ENCODE data around the gene RNF207.
"Not testable (repeated sequence)": the region's sequence is repeated elsewhere in the genome, so short reads cannot be mapped to it uniquely, and the experiment has no call there.

Gene RNF207

DNA sequence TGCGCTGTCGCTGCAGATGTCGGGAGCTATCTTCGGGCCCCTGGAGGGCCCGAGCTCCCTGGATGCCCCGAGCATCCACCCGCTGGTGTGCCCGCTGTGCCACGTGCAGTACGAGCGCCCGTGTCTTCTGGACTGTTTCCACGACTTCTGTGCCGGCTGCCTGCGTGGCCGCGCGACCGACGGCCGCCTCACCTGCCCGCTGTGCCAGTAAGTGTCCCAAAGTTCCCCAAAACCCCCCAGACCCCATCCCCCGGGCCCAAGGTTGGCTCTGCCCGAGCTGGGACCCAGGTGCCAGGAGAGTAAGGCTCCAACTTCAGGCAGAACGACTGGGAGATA, 569 bp downstream of the RNF207 start:
- DNase-seq: no peak

GRCh38 chr1:6207075-6207885, 1.4 kb downstream of the RNF207 start:
- no peak for DNase-seq

DNA sequence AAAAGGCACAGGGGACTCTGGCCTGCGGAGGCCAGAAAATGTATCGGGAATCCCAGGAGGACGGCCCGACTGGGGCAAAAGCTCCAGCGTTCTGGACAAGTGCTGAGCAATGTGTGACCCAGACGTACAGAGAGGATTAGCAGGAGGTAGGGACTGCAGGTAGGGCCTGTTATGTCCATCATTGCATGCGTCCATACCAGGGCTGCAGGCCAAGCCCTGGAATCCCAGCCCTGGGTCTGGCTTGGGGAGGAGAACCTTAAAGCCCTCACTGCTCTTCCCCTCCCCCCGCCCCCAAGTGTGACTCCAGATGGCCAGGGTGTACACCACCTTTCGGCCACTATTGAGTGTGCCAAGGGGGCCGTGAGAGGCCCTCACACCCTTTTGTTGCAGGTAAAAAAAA, 2.0 kb downstream of the RNF207 start:
- no peak for DNase-seq

GRCh38 chr1:6208723-6209660, 3.1 kb downstream of the RNF207 start:
- DNase-seq: no peak

DNA sequence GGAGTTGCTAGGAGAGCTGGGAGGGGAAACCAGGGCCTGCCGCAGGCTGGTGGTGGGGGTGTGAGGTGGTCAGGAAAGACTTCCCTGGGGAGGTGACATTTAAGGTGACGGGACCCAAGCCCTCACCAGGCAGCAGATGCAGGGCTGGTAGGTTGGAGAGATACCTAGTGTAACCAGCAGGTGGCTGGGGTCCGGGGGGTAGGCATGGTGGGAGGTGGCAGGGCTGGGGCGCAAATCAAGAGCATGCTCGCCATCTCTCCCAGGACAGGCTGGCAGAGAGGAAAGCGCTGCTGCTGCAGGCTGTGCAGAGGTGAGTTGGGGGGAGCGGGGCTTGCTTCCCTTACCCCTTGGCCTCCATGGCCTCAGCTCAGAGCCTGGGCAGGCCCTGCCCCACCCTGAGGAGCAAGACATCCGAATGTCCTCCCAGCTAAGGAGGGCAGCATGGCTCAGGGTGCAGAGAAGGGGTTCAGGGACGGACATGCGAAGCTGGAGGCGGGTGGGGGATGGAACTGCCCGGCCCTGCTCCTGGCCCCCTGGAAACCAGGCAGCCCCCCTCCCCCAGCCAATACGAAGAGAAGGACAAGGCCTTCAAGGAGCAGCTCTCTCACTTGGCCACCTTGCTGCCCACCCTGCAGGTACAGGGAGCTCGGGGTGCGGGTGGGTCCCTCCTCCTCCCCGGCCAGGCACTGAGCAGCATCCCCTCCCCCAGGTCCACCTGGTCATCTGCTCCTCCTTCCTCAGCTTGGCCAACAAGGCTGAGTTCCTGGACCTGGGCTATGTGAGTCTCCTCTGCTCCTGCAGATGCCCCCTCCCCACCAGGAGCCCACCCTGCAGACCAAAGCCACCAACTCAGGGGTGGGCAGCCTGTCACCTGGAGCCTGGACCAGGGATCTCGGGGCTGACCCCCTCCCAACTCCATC, 4.0 kb downstream of the RNF207 start:
- DNase-seq: no peak

- no peak for DNase-seq
Measured at GRCh38 chr1:6210591-6211355, 4.9 kb downstream of the RNF207 start.

DNA sequence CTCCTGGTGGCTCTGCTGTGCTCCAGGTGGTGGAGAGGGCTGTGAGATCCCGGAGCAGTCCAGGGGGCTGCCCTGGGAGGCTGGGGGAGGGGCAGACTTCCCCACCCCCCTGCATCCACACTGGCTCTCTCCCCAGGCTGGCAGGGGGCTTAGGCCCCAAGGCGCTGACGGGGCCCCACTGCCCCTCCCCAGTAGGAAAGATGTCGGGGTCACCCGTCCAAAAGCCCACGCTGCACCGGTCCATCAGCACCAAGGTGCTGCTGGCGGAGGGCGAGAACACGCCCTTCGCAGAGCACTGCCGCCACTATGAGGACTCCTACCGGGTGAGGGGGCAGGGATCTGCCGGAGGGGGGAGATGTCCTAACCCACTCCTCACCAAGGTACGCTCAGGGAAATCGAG, 5.8 kb downstream of the RNF207 start:
- no peak for DNase-seq

DNA sequence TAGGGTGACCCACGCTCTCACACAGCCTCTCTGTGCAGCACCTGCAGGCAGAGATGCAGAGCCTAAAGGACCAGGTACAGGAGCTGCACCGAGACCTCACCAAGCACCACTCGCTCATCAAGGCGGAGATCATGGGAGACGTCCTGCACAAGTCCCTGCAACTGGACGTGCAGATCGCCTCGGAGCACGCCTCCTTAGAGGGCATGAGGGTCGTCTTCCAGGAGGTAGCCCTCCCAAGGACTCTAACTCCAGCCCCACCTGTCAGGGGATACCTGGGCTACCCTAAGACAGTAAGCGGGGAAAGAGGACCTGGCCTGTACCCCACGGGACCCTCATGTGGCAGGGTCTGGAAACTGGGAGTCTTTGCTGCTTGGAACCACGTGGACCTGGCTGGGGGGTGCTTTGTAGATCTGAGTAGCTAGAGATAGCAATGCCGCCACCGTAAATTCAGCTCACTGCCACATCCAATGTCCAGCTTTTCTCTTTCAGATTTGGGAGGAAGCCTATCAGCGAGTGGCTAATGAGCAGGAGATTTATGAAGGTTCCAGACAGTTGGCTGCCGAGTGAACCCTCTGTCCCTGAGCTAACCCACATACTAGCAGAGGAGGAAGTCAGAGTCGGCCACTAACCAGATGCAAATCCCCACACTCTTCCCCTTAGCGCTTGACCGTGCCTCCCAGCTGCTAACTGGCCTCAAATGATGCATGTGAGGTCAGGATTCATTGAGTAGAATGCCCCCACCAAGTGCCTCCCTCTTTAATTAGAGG, 6.5 kb downstream of the RNF207 start:
- DNase-seq: no peak

GRCh38 chr1:6218375-6219164, 12.7 kb downstream of the RNF207 start:
- DNase-seq: no peak

DNA sequence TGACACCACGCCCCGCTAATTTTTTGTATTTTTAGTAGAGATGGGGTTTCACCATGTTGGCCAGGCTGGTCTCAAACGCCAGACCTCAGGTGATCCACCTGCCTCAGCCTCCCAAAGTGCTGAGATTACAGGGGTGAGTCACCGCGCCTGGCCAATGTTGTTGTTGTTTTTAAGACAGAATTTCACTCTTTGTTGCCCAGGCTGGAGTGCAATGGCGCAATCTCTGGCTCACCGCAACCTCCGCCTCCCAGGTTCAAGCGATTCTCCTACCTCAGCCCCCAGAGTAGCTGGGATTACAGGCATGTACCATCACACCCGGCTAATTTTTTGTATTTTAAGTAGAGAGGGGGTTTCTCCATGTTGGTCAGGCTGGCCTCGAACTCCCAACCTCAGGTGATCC, 13.7 kb downstream of the RNF207 start:
- DNase-seq: not testable (repeated sequence)

- no peak for DNase-seq
Measured at GRCh38 chr1:6220236-6220635, 14.3 kb downstream of the RNF207 start.

- DNase-seq: no peak
Measured at GRCh38 chr1:6221210-6221784, 15.4 kb downstream of the RNF207 start.

DNA sequence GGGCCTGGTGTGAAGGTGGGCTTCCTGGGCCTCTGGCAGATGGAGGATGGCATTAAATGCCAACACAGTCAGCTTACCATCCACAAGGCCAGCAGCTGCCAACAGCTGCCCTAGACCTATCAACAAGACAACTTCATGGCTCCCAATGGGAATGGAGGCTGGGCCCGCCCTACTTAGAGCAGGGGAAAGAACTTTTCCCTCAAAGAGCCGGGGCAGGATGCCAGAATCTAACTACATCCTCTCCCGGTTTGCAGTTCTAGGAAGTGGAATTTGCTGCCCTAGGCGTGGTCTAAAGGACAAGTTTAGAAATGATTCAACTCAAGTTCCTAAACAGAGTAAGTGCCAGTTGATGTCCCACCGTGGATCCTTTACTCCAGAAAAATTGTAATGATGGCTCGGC, 16.7 kb downstream of the RNF207 start:
- no peak for DNase-seq

- no peak for DNase-seq
Measured at GRCh38 chr1:6223617-6224016, 17.7 kb downstream of the RNF207 start.

DNA sequence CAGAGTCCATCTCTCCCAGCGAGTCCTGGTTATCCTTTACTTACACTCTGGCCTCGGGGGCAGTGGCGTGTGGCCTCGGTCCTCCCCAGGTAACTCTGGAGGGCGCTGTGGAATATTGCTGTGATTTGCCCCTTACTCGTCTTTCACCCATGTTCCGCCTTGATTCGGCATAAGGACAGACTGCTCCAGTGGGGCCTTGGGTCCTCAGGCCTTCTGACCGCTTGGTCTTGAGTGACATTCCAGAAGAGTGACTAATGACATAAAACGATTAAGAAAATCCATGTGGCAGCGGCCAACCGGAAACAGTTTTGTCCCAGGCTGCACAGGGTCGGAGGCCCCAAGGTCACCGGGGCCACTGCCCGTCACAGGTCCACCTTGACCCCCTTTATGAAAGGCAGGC, 18.8 kb downstream of the RNF207 start:
- DNase-seq: no peak

DNA sequence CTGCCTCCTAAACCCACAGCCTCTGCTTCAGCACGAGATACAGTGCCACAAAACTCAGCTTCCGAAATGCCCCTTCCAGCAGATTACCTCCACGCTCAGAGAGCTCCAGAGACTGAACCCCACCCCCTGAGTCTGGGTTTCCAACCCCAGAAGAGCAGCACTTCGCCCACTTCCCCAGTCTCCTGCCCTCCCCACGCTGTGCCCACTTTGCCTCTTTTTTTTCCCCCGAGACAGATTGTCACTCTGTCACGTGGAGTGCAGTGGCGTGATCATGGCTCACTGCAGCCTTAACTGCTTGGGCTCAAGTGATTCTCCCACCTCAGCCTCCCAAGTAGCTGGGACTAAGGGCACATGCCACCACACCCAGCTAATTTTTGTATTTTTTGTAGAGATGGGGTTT, 19.7 kb downstream of the RNF207 start:
- DNase-seq: no peak

DNA sequence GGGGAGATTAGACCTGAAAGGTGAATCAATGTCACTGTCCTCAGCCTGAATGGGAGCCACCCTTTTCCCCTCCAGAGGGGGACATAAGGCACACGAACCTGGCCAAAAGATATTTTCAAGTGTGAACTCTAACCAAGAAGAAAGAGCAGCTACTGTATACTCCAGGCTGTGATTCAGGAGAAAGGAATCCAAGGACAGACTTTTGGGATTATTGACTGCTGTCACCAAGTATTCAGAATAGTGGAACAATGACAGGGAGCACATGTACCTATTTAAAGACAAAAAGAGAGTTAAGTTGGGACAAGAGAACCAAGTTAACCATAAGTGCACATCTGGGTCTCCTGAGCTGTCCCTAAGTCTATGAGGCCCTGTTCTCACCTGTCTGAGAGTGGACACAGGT, 27.5 kb downstream of the RNF207 start:
- DNase-seq: no peak

DNA sequence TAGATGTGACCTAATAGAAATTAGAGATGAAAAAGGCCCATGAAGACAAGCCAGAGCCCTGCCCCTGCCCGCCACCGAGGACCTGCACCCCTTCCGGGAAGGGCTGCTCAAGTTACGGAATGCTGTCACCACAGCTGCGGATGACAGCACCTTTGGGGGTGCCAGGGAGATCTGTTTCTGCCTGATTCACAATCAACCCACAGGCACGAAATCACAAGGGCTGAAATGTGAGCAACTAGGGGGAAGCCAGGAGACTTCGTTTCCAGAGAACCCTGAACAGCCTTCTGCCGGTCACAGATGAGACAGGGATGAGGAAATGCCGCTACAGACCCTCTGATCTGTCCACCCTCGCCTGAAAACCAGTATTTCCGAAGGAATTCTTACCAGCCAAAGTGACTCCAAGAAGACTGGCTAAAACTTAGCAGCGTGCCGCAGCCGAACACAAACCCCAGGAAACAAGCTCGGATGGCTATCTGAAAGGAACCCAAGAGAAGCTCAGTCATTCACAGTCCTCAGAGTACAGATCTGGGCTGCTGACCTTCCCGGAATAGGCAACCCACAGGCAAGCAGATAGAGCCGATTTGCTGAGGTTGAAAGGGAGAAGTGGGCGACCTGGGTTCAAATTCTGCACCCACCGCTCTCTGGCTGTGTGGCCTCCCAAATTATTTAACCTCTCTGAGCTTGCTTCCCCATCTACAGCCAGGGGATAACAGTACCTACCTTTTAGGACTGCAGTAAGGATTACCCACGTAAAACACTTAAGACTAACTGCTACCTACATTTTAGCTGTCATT, 28.8 kb downstream of the RNF207 start:
- DNase-seq: no peak

GRCh38 chr1:6235296-6235677, 29.4 kb downstream of the RNF207 start:
- no peak for DNase-seq

Data from central memory CD4-positive, alpha-beta T cell (primary cell).